Esophagus (tissue), 2 donors: Measurements from ENCODE around the gene PDE4B. TPM values are rescaled to one million over a fixed set of nuclear protein-coding genes. Genes with fewer than 3 reads are reported as not detected.

Experiments used
- H3K27ac ChIP-seq, 2 donors: one replicate each; pipeline ENCODE4 v1.5.1; 2013; ENCODE audit warnings: low read depth in 2 of 2, mild to moderate bottlenecking in 2 of 2, inconsistent platforms in 1 of 2, low read length in 1 of 2, moderate library complexity in 1 of 2
- H3K27me3 ChIP-seq, 2 donors: one replicate each; pipeline ENCODE4 v1.6.1; 2013; ENCODE audit warnings: low read length in 2 of 2, control low read depth in 1 of 2, mild to moderate bottlenecking in 1 of 2; ENCODE audit not compliant: insufficient read depth in 2 of 2, control insufficient read depth in 1 of 2
- H3K36me3 ChIP-seq, 2 donors: one replicate each; pipeline ENCODE4 v1.6.1; 2013; ENCODE audit warnings: low read length in 1 of 2; ENCODE audit not compliant: control insufficient read depth in 2 of 2, insufficient read depth in 2 of 2
- H3K4me1 ChIP-seq, 2 donors: one replicate each; pipeline ENCODE4 v1.6.1; 2013; ENCODE audit warnings: low read length in 1 of 2; ENCODE audit not compliant: control insufficient read depth in 2 of 2, insufficient read depth in 2 of 2
- H3K4me3 ChIP-seq, 2 donors: one replicate each; pipeline ENCODE4 v1.5.1; 2013; ENCODE audit warnings: low read length in 2 of 2, mild to moderate bottlenecking in 2 of 2, low read depth in 1 of 2, moderate library complexity in 1 of 2
- H3K9me3 ChIP-seq, 2 donors: one replicate each; pipeline ENCODE4 v1.6.1; 2013; ENCODE audit warnings: mild to moderate bottlenecking in 2 of 2, low read depth in 1 of 2, low read length in 1 of 2, moderate library complexity in 1 of 2; ENCODE audit not compliant: control insufficient read depth in 2 of 2, insufficient read depth in 1 of 2
- WGBS, 2 donors: extraction: QIAGEN DNeasy Blood & Tissue Kit; methylation state at CpG; one replicate each; pipeline ENCODE4 v1.1.7; 2013; 5-methylcytosine and 5-hydroxymethylcytosine counted together
- polyA plus RNA-seq, 2 donors: library from polyadenylated mRNA; stranded (reverse); fragments of 200-250 nt; gene quantifications; one replicate each; pipeline ENCODE4 v1.2.3, GENCODE V29; 2013
- donor health status: healthy with polysubstance abuse.
- donor health status: Bipolar disorder and iron deficiency.

Gene PDE4B
- polyA plus RNA-seq, 2 donors: 0.51 to 1.4 TPM

- Histone ChIP-seq H3K4me3 (no peak overlapping the region), H3K9me3 (no peaks in the 10 kb centered on the region), H3K27me3 (no peaks in the 10 kb centered on the region), H3K27ac (no peak overlapping the region), H3K36me3 (no peaks in the 10 kb centered on the region), H3K4me1 (no peaks in the 10 kb centered on the region)
- WGBS, 2 donors: 53 to 70% methylated on average over 1 of the region's 1 CpG
Observed at GRCh38 chr1:66245691-66246090, 453.0 kb downstream of the PDE4B start.

GRCh38 chr1:66246351-66247269, 453.9 kb downstream of the PDE4B start:
- Histone ChIP-seq H3K4me3 (no peak overlapping the region), H3K36me3 (no peaks in the 10 kb centered on the region), H3K27ac (no peak overlapping the region), H3K4me1 (no peaks in the 10 kb centered on the region), H3K27me3 (no peaks in the 10 kb centered on the region), H3K9me3 (no peaks in the 10 kb centered on the region)
- 68 to 76% methylated on average over 9 of the region's 9 CpGs for WGBS, 2 donors

- H3K27ac ChIP-seq: no peak overlapping the region
Observed at GRCh38 chr1:66247415-66248208, 454.9 kb downstream of the PDE4B start.

GRCh38 chr1:66248257-66248656, 455.6 kb downstream of the PDE4B start:
- H3K4me1 ChIP-seq: no peaks in the 10 kb centered on the region
- no peaks in the 10 kb centered on the region for H3K27me3 ChIP-seq
- no peaks in the 10 kb centered on the region for H3K36me3 ChIP-seq
- no peak overlapping the region for H3K27ac ChIP-seq
- 57 to 74% methylated on average over 1 of the region's 1 CpG for WGBS, 2 donors
- H3K9me3 ChIP-seq: no peaks in the 10 kb centered on the region
- no peak overlapping the region for H3K4me3 ChIP-seq

More at GRCh38 chr1:66247415-66248208, 454.9 kb downstream of the PDE4B start:
- Histone ChIP-seq H3K36me3 (no peaks in the 10 kb centered on the region), H3K9me3 (no peaks in the 10 kb centered on the region), H3K27me3 (no peaks in the 10 kb centered on the region), H3K4me3 (no peak overlapping the region), H3K4me1 (no peaks in the 10 kb centered on the region)
- 86 to 88% methylated on average over 11 of the region's 11 CpGs for WGBS, 2 donors

- 57 to 68% methylated on average over 1 of the region's 1 CpG for WGBS, 2 donors
- H3K4me1 ChIP-seq: no peaks in the 10 kb centered on the region
- no peaks in the 10 kb centered on the region for H3K36me3 ChIP-seq
- H3K27ac ChIP-seq: no peak overlapping the region
- no peak overlapping the region for H3K4me3 ChIP-seq
- no peaks in the 10 kb centered on the region for H3K9me3 ChIP-seq
- H3K27me3 ChIP-seq: no peaks in the 10 kb centered on the region
Observed at GRCh38 chr1:66248746-66249145, 456.1 kb downstream of the PDE4B start.

GRCh38 chr1:66250075-66250474, 457.4 kb downstream of the PDE4B start:
- Histone ChIP-seq H3K27ac (no peak overlapping the region), H3K4me3 (no peak overlapping the region), H3K36me3 (no peaks in the 10 kb centered on the region), H3K4me1 (no peaks in the 10 kb centered on the region), H3K9me3 (no peaks in the 10 kb centered on the region), H3K27me3 (no peaks in the 10 kb centered on the region)
- WGBS, 2 donors: 84 to 91% methylated on average over 3 of the region's 3 CpGs

- no peaks in the 10 kb centered on the region for H3K9me3 ChIP-seq
- H3K4me3 ChIP-seq: no peak overlapping the region
- H3K36me3 ChIP-seq: no peaks in the 10 kb centered on the region
- H3K27ac ChIP-seq: no peak overlapping the region
- WGBS, 2 donors: 58 to 70% methylated on average over 2 of the region's 2 CpGs
- H3K4me1 ChIP-seq: no peaks in the 10 kb centered on the region
- no peaks in the 10 kb centered on the region for H3K27me3 ChIP-seq
Observed at GRCh38 chr1:66250478-66250877, 457.8 kb downstream of the PDE4B start.

GRCh38 chr1:66251546-66251945, 458.9 kb downstream of the PDE4B start:
- Histone ChIP-seq H3K36me3 (no peaks in the 10 kb centered on the region), H3K27me3 (no peaks in the 10 kb centered on the region), H3K4me3 (no peak overlapping the region), H3K27ac (no peak overlapping the region), H3K9me3 (no peaks in the 10 kb centered on the region), H3K4me1 (no peaks in the 10 kb centered on the region)
- 80 to 91% methylated on average over 1 of the region's 1 CpG for WGBS, 2 donors

- H3K27me3 ChIP-seq: no peaks in the 10 kb centered on the region
Observed at GRCh38 chr1:66253330-66253921, 460.7 kb downstream of the PDE4B start.

More at GRCh38 chr1:66253330-66253921, 460.7 kb downstream of the PDE4B start:
- Histone ChIP-seq H3K27ac (no peak overlapping the region), H3K4me3 (no peak overlapping the region), H3K36me3 (no peaks in the 10 kb centered on the region), H3K4me1 (no peaks in the 10 kb centered on the region), H3K9me3 (no peaks in the 10 kb centered on the region)
- WGBS, 2 donors: 0% methylated on average over 1 of the region's 1 CpG
